Measurements from ENCODE around the gene UCN2.

UCN2 gene

GRCh38 chr3:48597408-48597800 lies 33.8 kb upstream of the UCN2 start:
- Histone ChIP-seq H3K27ac (ENCODE audit: low read depth, low read length) (no peak overlapping the region), H3K27me3 (ENCODE audit: control insufficient read depth, low read length) (no peaks in the 10 kb centered on the region), H3K4me2 (ENCODE audit: low read length) (no peak overlapping the region), H4K20me1 (ENCODE audit: control insufficient read depth, insufficient read depth, low read depth, low read length) (peaks cover 6% of the 10 kb centered on the region; the same call in 1 of the 2 replicates), H3K79me2 (ENCODE audit: control insufficient read depth, low read length) (no peaks in the 10 kb centered on the region), H3F3A (ENCODE audit: control insufficient read depth, insufficient read depth) (peaks cover 2% of the 10 kb centered on the region; the same call in 1 of the 2 replicates), H3K4me3 (ENCODE audit: low read length) (no peak overlapping the region), H3K9me2 (replicated peaks; ENCODE audit: control insufficient read depth, low read length) (no peaks in the 10 kb centered on the region), H3K9me3 (ENCODE audit: control insufficient read depth, insufficient read depth, low read length) (no peaks in the 10 kb centered on the region), H3K36me3 (ENCODE audit: control insufficient read depth, low read length) (peaks cover 41% of the 10 kb centered on the region), H3K4me1 (ENCODE audit: control insufficient read depth, low read length) (no peaks in the 10 kb centered on the region)
- TF ChIP-seq EZH2phosphoT487 (IDR thresholded peaks at IDR 0.05; ENCODE audit: borderline replicate concordance, low read length): no peak
- TF ChIP-seq, protein P1, sequence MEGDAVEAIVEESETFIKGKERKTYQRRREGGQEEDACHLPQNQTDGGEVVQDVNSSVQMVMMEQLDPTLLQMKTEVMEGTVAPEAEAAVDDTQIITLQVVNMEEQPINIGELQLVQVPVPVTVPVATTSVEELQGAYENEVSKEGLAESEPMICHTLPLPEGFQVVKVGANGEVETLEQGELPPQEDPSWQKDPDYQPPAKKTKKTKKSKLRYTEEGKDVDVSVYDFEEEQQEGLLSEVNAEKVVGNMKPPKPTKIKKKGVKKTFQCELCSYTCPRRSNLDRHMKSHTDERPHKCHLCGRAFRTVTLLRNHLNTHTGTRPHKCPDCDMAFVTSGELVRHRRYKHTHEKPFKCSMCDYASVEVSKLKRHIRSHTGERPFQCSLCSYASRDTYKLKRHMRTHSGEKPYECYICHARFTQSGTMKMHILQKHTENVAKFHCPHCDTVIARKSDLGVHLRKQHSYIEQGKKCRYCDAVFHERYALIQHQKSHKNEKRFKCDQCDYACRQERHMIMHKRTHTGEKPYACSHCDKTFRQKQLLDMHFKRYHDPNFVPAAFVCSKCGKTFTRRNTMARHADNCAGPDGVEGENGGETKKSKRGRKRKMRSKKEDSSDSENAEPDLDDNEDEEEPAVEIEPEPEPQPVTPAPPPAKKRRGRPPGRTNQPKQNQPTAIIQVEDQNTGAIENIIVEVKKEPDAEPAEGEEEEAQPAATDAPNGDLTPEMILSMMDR (IDR thresholded peaks at IDR 0.05; ENCODE audit: low read depth, low read length, poor library complexity, severe bottlenecking): no peak

- H4K20me1 ChIP-seq (ENCODE audit: control insufficient read depth, insufficient read depth, low read depth, low read length): peaks cover 6% of the 10 kb centered on the region; the same call in 1 of the 2 replicates
- H3F3A ChIP-seq (ENCODE audit: control insufficient read depth, insufficient read depth): peaks cover 2% of the 10 kb centered on the region; the same call in 1 of the 2 replicates
- no peaks in the 10 kb centered on the region for H3K9me3 ChIP-seq (ENCODE audit: control insufficient read depth, insufficient read depth, low read length)
- no peaks in the 10 kb centered on the region for H3K27me3 ChIP-seq (ENCODE audit: control insufficient read depth, low read length)
- H3K9me2 ChIP-seq (replicated peaks; ENCODE audit: control insufficient read depth, low read length): no peaks in the 10 kb centered on the region
- no peaks in the 10 kb centered on the region for H3K4me1 ChIP-seq (ENCODE audit: control insufficient read depth, low read length)
- no peak overlapping the region for H3K27ac ChIP-seq (ENCODE audit: low read depth, low read length)
- no peak overlapping the region for H3K4me3 ChIP-seq (ENCODE audit: low read length)
- no peak overlapping the region for H3K4me2 ChIP-seq (ENCODE audit: low read length)
- H3K36me3 ChIP-seq (ENCODE audit: control insufficient read depth, low read length): peaks cover 41% of the 10 kb centered on the region
- H3K79me2 ChIP-seq (ENCODE audit: control insufficient read depth, low read length): no peaks in the 10 kb centered on the region
- no peak for TF ChIP-seq EZH2phosphoT487 (IDR thresholded peaks at IDR 0.05; ENCODE audit: borderline replicate concordance, low read length)
- TF ChIP-seq, protein P1 (IDR thresholded peaks at IDR 0.05; ENCODE audit: low read depth, low read length, poor library complexity, severe bottlenecking): no peak
Observed at GRCh38 chr3:48596676-48597407, 33.3 kb upstream of the UCN2 start.

- TF ChIP-seq, protein P1 (IDR thresholded peaks at IDR 0.05; ENCODE audit: low read depth, low read length, poor library complexity, severe bottlenecking): no peak
- TF ChIP-seq EZH2phosphoT487 (IDR thresholded peaks at IDR 0.05; ENCODE audit: borderline replicate concordance, low read length): no peak
- Histone ChIP-seq H3K9me3 (ENCODE audit: control insufficient read depth, insufficient read depth, low read length) (no peaks in the 10 kb centered on the region), H3K27ac (ENCODE audit: low read depth, low read length) (no peak overlapping the region), H3K4me3 (ENCODE audit: low read length) (no peak overlapping the region), H3K36me3 (ENCODE audit: control insufficient read depth, low read length) (peaks cover 35% of the 10 kb centered on the region), H3K4me1 (ENCODE audit: control insufficient read depth, low read length) (no peaks in the 10 kb centered on the region), H4K20me1 (ENCODE audit: control insufficient read depth, insufficient read depth, low read depth, low read length) (peaks cover 6% of the 10 kb centered on the region; the same call in 1 of the 2 replicates), H3F3A (ENCODE audit: control insufficient read depth, insufficient read depth) (peaks cover 2% of the 10 kb centered on the region; the same call in 1 of the 2 replicates), H3K9me2 (replicated peaks; ENCODE audit: control insufficient read depth, low read length) (no peaks in the 10 kb centered on the region), H3K4me2 (ENCODE audit: low read length) (no peak overlapping the region), H3K27me3 (ENCODE audit: control insufficient read depth, low read length) (no peaks in the 10 kb centered on the region), H3K79me2 (ENCODE audit: control insufficient read depth, low read length) (no peaks in the 10 kb centered on the region)
Observed at GRCh38 chr3:48596157-48596556, 32.6 kb upstream of the UCN2 start.
